HEK293 (cell line): Measurements from ENCODE around the gene CD9.

Experiments
- CTCF ChIA-PET: fragments of 350-600 bp; formaldehyde crosslinking; extraction: SDS; loops from one replicate; lab custom pipeline; 2021; ENCODE audit warnings: antibody characterized with exemption; lab: Yijun Ruan, JAX
- POLR2A ChIA-PET: fragments of 300-600 bp; formaldehyde crosslinking; extraction: SDS; loops from one replicate; lab custom pipeline; 2020; ENCODE audit warnings: antibody characterized with exemption, inconsistent platforms; lab: Yijun Ruan, JAX
- H3K27ac ChIP-seq: fragments of 200-500 bp; sonication (Bioruptor generic); 2 replicates; pipeline ENCODE4 v1.5.1; 2014; ENCODE audit warnings: low read depth, low read length, control low read depth, inconsistent platforms; ENCODE audit errors: extremely low read depth
- H3K36me3 ChIP-seq, 2 experiments: fragments of 200-500 bp in 1 of 2; sonication (Bioruptor generic) in 1 of 2; 1 replicate in 1 of 2; 2 replicates in 1 of 2; pipeline ENCODE4 v1.5.1; 2014 to 2017; ENCODE audit warnings: inconsistent platforms in 2 of 2, low read length in 2 of 2; ENCODE audit not compliant: control insufficient read depth in 2 of 2, insufficient read depth in 1 of 2
- H3K4me1 ChIP-seq: fragments of 200-500 bp; sonication (Bioruptor generic); 2 replicates; pipeline ENCODE4 v1.5.1; 2014; ENCODE audit warnings: mild to moderate bottlenecking, low read length, inconsistent platforms; ENCODE audit not compliant: control insufficient read depth, insufficient read depth
- H3K4me3 ChIP-seq: 2 replicates; pipeline ENCODE4 v1.5.1; 2011; ENCODE audit warnings: low read depth, mild to moderate bottlenecking, control low read depth, low read length, moderate library complexity
- H3K9me3 ChIP-seq: fragments of 200-500 bp; sonication (Bioruptor generic); 2 replicates; pipeline ENCODE4 v1.5.1; 2014; ENCODE audit warnings: low read depth, low read length, inconsistent platforms; ENCODE audit not compliant: control insufficient read depth, insufficient read depth
- HOXA7 ChIP-seq: sonication (generic); formaldehyde crosslinking; IDR thresholded peaks from 2 replicates; pipeline ENCODE4 v1.8.1; 2022; ENCODE audit warnings: missing genetic modification reagents, borderline replicate concordance
- IKZF3 ChIP-seq: fragments of 450-650 bp; IDR thresholded peaks from 2 replicates; pipeline ENCODE4 v1.5.0; 2018; ENCODE audit warnings: missing biosample characterization, mild to moderate bottlenecking, missing genetic modification characterization, moderate library complexity
- KLF8 ChIP-seq: fragments of 450-650 bp; formaldehyde crosslinking; IDR thresholded peaks from 2 replicates; pipeline ENCODE4 v1.5.1; 2016; ENCODE audit warnings: missing biosample characterization, missing genetic modification characterization
- WT1 ChIP-seq: fragments of 450-650 bp; formaldehyde crosslinking; IDR thresholded peaks from 2 replicates; pipeline ENCODE4 v1.5.1; 2016; ENCODE audit warnings: missing biosample characterization, missing genetic modification characterization
- YY1 ChIP-seq: fragments of 450-650 bp; formaldehyde crosslinking; IDR thresholded peaks from 2 replicates; pipeline ENCODE4 v1.5.1; 2018; ENCODE audit warnings: missing biosample characterization, missing genetic modification characterization
- ZFP3 ChIP-seq: fragments of 450-650 bp; formaldehyde crosslinking; IDR thresholded peaks from 2 replicates; pipeline ENCODE4 v1.5.1; 2016; ENCODE audit warnings: low read depth, missing biosample characterization, missing genetic modification characterization
- ZNF155 ChIP-seq: fragments of 450-650 bp; formaldehyde crosslinking; IDR thresholded peaks from 2 replicates; pipeline ENCODE4 v1.5.1; 2016; ENCODE audit warnings: missing biosample characterization, missing genetic modification characterization
- ZNF184 ChIP-seq: fragments of 450-650 bp; IDR thresholded peaks from 2 replicates; pipeline ENCODE4 v1.5.1; 2018; ENCODE audit warnings: missing biosample characterization, mild to moderate bottlenecking, missing genetic modification characterization
- ZNF23 ChIP-seq: fragments of 450-650 bp; formaldehyde crosslinking; IDR thresholded peaks from 2 replicates; pipeline ENCODE4 v1.5.1; 2016; ENCODE audit warnings: missing biosample characterization, missing genetic modification characterization, borderline replicate concordance
- ZNF324 ChIP-seq: fragments of 450-650 bp; formaldehyde crosslinking; IDR thresholded peaks from 2 replicates; pipeline ENCODE4 v1.5.1; 2016; ENCODE audit warnings: missing biosample characterization, missing genetic modification characterization
- ZNF473 ChIP-seq: fragments of 450-650 bp; formaldehyde crosslinking; IDR thresholded peaks from 2 replicates; pipeline ENCODE4 v1.5.1; 2017; ENCODE audit warnings: missing biosample characterization, missing genetic modification characterization
- ZNF529 ChIP-seq: fragments of 450-650 bp; formaldehyde crosslinking; IDR thresholded peaks from 2 replicates; pipeline ENCODE4 v1.5.1; 2017; ENCODE audit warnings: missing genetic modification characterization, missing biosample characterization; ENCODE audit not compliant: insufficient replicate concordance
- ZNF623 ChIP-seq: fragments of 450-650 bp; formaldehyde crosslinking; IDR thresholded peaks from 2 replicates; pipeline ENCODE4 v1.5.1; 2016; ENCODE audit warnings: missing biosample characterization, missing genetic modification characterization
- ZNF626 ChIP-seq: fragments of 450-650 bp; sonication (Bioruptor Pico); formaldehyde crosslinking; IDR thresholded peaks from 2 replicates; pipeline ENCODE4 v1.5.1; 2018; ENCODE audit warnings: missing biosample characterization, missing genetic modification characterization, inconsistent platforms
- ZNF654 ChIP-seq: fragments of 450-650 bp; formaldehyde crosslinking; IDR thresholded peaks from 2 replicates; pipeline ENCODE4 v1.5.1; 2016; ENCODE audit warnings: low read depth, missing biosample characterization, missing genetic modification characterization
- ZNF660 ChIP-seq: fragments of 450-650 bp; IDR thresholded peaks from 2 replicates; pipeline ENCODE4 v1.5.1; 2018; ENCODE audit warnings: missing biosample characterization, mild to moderate bottlenecking, missing genetic modification characterization
- ZNF747 ChIP-seq: fragments of 450-650 bp; formaldehyde crosslinking; IDR thresholded peaks from 2 replicates; pipeline ENCODE4 v1.5.1; 2016; ENCODE audit warnings: missing biosample characterization, missing genetic modification characterization
- ZNF768 ChIP-seq: fragments of 450-650 bp; formaldehyde crosslinking; IDR thresholded peaks from 2 replicates; pipeline ENCODE4 v1.5.1; 2018; ENCODE audit warnings: missing biosample characterization, mild to moderate bottlenecking, missing genetic modification characterization
- TF ChIP-seq, protein P1 (sequence below): fragments of 450-650 bp; formaldehyde crosslinking; IDR thresholded peaks from 2 replicates; pipeline ENCODE4 v1.5.1; 2016; ENCODE audit warnings: missing biosample characterization, missing genetic modification characterization, borderline replicate concordance
- TF ChIP-seq, protein P2 (sequence below): fragments of 450-650 bp; formaldehyde crosslinking; IDR thresholded peaks from 2 replicates; pipeline ENCODE4 v1.5.1; 2016; ENCODE audit warnings: missing biosample characterization, missing genetic modification characterization, borderline replicate concordance
- TF ChIP-seq, protein P3 (sequence below): fragments of 450-650 bp; formaldehyde crosslinking; IDR thresholded peaks from 2 replicates; pipeline ENCODE4 v1.5.1; 2016; ENCODE audit warnings: missing biosample characterization, missing genetic modification characterization

The CD9 gene

DNA sequence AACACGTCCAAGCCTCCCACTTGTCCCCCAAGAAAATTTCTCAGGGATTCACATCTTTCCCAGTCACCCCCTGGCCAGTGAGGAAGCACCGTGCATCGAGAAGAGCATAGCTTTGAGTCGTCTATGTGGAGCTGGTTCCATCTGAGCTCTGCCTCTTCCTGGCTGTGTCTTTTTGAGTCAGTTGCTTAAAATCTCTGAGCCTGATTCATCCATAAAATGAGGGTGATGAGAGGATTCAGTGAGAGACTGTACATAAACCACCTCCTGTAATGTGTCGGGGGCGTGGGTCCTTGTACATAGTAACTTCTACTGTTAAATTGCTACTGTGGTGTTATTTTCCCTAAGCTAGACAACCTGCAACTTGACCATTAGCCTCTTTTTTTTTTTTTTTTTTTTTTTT, 13.8 kb downstream of the CD9 start:
- no peak for TF ChIP-seq ZNF184
- TF ChIP-seq ZNF324 (tag by site-specific recombination), result no peak
- TF ChIP-seq ZNF23 (tag by site-specific recombination), result no peak
- TF ChIP-seq, protein P1, sequence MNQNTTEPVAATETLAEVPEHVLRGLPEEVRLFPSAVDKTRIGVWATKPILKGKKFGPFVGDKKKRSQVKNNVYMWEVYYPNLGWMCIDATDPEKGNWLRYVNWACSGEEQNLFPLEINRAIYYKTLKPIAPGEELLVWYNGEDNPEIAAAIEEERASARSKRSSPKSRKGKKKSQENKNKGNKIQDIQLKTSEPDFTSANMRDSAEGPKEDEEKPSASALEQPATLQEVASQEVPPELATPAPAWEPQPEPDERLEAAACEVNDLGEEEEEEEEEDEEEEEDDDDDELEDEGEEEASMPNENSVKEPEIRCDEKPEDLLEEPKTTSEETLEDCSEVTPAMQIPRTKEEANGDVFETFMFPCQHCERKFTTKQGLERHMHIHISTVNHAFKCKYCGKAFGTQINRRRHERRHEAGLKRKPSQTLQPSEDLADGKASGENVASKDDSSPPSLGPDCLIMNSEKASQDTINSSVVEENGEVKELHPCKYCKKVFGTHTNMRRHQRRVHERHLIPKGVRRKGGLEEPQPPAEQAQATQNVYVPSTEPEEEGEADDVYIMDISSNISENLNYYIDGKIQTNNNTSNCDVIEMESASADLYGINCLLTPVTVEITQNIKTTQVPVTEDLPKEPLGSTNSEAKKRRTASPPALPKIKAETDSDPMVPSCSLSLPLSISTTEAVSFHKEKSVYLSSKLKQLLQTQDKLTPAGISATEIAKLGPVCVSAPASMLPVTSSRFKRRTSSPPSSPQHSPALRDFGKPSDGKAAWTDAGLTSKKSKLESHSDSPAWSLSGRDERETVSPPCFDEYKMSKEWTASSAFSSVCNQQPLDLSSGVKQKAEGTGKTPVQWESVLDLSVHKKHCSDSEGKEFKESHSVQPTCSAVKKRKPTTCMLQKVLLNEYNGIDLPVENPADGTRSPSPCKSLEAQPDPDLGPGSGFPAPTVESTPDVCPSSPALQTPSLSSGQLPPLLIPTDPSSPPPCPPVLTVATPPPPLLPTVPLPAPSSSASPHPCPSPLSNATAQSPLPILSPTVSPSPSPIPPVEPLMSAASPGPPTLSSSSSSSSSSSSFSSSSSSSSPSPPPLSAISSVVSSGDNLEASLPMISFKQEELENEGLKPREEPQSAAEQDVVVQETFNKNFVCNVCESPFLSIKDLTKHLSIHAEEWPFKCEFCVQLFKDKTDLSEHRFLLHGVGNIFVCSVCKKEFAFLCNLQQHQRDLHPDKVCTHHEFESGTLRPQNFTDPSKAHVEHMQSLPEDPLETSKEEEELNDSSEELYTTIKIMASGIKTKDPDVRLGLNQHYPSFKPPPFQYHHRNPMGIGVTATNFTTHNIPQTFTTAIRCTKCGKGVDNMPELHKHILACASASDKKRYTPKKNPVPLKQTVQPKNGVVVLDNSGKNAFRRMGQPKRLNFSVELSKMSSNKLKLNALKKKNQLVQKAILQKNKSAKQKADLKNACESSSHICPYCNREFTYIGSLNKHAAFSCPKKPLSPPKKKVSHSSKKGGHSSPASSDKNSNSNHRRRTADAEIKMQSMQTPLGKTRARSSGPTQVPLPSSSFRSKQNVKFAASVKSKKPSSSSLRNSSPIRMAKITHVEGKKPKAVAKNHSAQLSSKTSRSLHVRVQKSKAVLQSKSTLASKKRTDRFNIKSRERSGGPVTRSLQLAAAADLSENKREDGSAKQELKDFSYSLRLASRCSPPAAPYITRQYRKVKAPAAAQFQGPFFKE (tag by site-specific recombination), result no peak
- TF ChIP-seq ZNF660 (tag by site-specific recombination), result no peak
- no peak for TF ChIP-seq ZNF654
- Histone ChIP-seq H3K27ac (no peak overlapping the region), H3K36me3 (no peaks in the 10 kb centered on the region), H3K4me1 (no peaks in the 10 kb centered on the region), H3K4me3 (no peak overlapping the region), H3K9me3 (no peaks in the 10 kb centered on the region)
- CTCF ChIA-PET, result interaction anchor here (1.0 to 1.6 kb wide), 2 partner anchors 11 to 14 kb away, joined by 4 to 5 read pairs; partner anchors contain the start of gene CD9
- POLR2A ChIA-PET, result interaction anchor here (0.6 kb wide), 1 partner anchor 12 kb away, joined by 4 read pairs; no protein-coding TSS in a partner anchor

DNA sequence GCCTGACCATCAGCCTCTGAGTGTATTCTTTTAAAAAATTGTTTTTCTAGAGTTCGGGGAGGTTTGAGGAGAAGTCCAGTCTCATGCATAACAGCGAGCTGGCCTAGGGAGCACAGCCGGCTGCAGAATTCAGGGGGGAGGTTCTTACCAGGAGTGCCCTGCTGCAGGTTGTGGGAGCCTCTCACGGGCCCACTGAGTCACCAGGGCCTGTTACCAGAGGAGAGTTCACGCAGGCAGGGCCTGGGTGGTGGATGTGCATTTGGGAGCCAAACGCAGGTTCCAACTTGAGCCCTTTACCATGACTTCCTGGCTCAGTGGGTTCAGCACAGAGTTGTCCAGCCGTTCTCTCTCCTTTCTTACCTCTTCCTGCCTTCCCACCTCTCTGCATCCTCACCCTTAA, 14.4 kb downstream of the CD9 start:
- H3K4me3 ChIP-seq, result no peak overlapping the region
- TF ChIP-seq ZNF473 (tag by site-specific recombination), result no peak
- no peak for TF ChIP-seq WT1 (tag by site-specific recombination)
- no peak for TF ChIP-seq ZNF623 (tag by site-specific recombination)
- TF ChIP-seq HOXA7, result no peak
- TF ChIP-seq, all 188 proteins: peak for 0
- ChIA-PET CTCF (interaction anchor here (1.6 kb wide), 1 partner anchor 14 kb away, joined by 5 read pairs; the partner anchor contains the start of gene CD9), POLR2A (no interaction called here)
- Histone ChIP-seq H3K27ac (no peak overlapping the region), H3K9me3 (no peaks in the 10 kb centered on the region), H3K36me3 (no peaks in the 10 kb centered on the region), H3K4me1 (no peaks in the 10 kb centered on the region)

DNA sequence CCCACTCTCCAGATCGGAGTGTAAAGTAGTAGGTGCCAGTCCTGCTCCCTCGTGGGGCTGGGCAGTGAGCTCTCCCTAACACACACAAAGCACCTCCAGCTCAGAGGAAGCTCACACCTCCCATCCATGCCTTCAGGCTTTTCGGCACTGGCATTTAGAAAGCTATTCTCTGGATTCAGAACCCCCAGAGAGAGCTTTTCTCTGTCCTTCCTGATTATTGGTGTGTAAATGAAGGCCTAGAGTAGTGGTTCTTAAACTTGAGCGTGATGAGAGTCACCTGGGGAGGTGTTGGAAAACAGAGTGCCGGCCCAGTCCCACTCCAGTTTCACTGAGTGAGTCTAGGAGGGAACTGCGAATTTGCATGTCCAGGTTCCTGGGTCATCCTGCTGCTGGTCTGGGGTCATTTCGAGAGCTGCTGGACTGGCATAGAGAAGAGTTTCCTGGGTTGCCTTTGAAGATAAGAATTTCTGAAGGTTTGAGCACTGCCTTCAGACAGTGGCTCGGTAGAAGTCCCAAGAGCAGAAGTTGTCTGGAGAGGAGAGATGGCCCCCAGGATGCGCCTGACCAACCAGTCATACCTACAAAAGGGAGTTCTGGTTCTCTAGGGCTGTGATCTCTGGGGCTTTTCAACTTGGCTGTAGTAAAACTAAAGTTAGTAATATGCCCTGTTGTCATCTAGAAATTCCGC, 15.1 kb downstream of the CD9 start:
- Histone ChIP-seq H3K9me3 (no peaks in the 10 kb centered on the region), H3K27ac (no peak overlapping the region), H3K4me3 (no peak overlapping the region), H3K4me1 (no peaks in the 10 kb centered on the region), H3K36me3 (no peaks in the 10 kb centered on the region)
- ChIA-PET CTCF (interaction anchor here (0.5 to 1.7 kb wide), 5 partner anchors 8 to 127 kb away, joined by 3 to 4 read pairs (median 4); no protein-coding TSS in a partner anchor), POLR2A (no interaction called here)
- TF ChIP-seq, protein P2, sequence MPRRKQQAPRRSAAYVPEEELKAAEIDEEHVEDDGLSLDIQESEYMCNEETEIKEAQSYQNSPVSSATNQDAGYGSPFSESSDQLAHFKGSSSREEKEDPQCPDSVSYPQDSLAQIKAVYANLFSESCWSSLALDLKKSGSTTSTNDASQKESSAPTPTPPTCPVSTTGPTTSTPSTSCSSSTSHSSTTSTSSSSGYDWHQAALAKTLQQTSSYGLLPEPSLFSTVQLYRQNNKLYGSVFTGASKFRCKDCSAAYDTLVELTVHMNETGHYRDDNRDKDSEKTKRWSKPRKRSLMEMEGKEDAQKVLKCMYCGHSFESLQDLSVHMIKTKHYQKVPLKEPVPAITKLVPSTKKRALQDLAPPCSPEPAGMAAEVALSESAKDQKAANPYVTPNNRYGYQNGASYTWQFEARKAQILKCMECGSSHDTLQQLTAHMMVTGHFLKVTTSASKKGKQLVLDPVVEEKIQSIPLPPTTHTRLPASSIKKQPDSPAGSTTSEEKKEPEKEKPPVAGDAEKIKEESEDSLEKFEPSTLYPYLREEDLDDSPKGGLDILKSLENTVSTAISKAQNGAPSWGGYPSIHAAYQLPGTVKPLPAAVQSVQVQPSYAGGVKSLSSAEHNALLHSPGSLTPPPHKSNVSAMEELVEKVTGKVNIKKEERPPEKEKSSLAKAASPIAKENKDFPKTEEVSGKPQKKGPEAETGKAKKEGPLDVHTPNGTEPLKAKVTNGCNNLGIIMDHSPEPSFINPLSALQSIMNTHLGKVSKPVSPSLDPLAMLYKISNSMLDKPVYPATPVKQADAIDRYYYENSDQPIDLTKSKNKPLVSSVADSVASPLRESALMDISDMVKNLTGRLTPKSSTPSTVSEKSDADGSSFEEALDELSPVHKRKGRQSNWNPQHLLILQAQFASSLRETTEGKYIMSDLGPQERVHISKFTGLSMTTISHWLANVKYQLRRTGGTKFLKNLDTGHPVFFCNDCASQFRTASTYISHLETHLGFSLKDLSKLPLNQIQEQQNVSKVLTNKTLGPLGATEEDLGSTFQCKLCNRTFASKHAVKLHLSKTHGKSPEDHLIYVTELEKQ (tag by site-specific recombination), result no peak
- TF ChIP-seq ZNF529 (tag by site-specific recombination) (no peak), ZNF747 (tag by site-specific recombination) (no peak), ZNF768 (tag by site-specific recombination) (no peak), IKZF3 (tag by site-specific recombination) (no peak), ZNF626 (no peak), YY1 (tag by site-specific recombination) (no peak), KLF8 (no peak), ZFP3 (tag by site-specific recombination) (no peak), ZNF155 (tag by site-specific recombination) (no peak), ZNF654 (no peak)
- TF ChIP-seq, protein P3, sequence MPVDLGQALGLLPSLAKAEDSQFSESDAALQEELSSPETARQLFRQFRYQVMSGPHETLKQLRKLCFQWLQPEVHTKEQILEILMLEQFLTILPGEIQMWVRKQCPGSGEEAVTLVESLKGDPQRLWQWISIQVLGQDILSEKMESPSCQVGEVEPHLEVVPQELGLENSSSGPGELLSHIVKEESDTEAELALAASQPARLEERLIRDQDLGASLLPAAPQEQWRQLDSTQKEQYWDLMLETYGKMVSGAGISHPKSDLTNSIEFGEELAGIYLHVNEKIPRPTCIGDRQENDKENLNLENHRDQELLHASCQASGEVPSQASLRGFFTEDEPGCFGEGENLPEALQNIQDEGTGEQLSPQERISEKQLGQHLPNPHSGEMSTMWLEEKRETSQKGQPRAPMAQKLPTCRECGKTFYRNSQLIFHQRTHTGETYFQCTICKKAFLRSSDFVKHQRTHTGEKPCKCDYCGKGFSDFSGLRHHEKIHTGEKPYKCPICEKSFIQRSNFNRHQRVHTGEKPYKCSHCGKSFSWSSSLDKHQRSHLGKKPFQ, result no peak
